AG04449 (cell line): ENCODE results near the gene KIAA2012.

ENCODE experiments used
- CTCF ChIA-PET: fragments of 350-600 bp; formaldehyde crosslinking; extraction: SDS; loops from one replicate; lab custom pipeline; 2021; ENCODE audit warnings: antibody characterized with exemption; lab: Yijun Ruan, JAX
- POLR2A ChIA-PET: fragments of 400-600, 350-600 bp; formaldehyde crosslinking; extraction: SDS; loops from one replicate; lab custom pipeline; 2020; ENCODE audit warnings: antibody characterized with exemption, inconsistent platforms; lab: Yijun Ruan, JAX
- DNase-seq: peaks from one replicate; pipeline ENCODE4 v3.0.0-alpha.2; 2010; ENCODE audit warnings: low read depth, low spot score
- H3K4me3 ChIP-seq: 2 replicates; pipeline ENCODE4 v1.5.1; 2011; ENCODE audit warnings: low read depth, mild to moderate bottlenecking, control low read depth, low read length
- TF ChIP-seq, protein P1 (sequence below): IDR thresholded peaks from one replicate; pipeline ENCODE4 v1.5.1; 2011; ENCODE audit warnings: mild to moderate bottlenecking, moderate library complexity, low read length, control low read depth, inconsistent platforms; ENCODE audit not compliant: insufficient read depth; ENCODE audit errors: missing control alignments

KIAA2012 gene

GRCh38 chr2:202147775-202148174 lies 74.7 kb downstream of the KIAA2012 start:
- CTCF ChIA-PET = interaction anchor here (1.1 to 2.4 kb wide), 4 partner anchors 11 to 288 kb away, joined by 3 to 6 read pairs (median 5); no protein-coding TSS in a partner anchor
- H3K4me3 ChIP-seq = no peak overlapping the region
- no peak for DNase-seq
- POLR2A ChIA-PET = no interaction called here
- TF ChIP-seq, protein P1, sequence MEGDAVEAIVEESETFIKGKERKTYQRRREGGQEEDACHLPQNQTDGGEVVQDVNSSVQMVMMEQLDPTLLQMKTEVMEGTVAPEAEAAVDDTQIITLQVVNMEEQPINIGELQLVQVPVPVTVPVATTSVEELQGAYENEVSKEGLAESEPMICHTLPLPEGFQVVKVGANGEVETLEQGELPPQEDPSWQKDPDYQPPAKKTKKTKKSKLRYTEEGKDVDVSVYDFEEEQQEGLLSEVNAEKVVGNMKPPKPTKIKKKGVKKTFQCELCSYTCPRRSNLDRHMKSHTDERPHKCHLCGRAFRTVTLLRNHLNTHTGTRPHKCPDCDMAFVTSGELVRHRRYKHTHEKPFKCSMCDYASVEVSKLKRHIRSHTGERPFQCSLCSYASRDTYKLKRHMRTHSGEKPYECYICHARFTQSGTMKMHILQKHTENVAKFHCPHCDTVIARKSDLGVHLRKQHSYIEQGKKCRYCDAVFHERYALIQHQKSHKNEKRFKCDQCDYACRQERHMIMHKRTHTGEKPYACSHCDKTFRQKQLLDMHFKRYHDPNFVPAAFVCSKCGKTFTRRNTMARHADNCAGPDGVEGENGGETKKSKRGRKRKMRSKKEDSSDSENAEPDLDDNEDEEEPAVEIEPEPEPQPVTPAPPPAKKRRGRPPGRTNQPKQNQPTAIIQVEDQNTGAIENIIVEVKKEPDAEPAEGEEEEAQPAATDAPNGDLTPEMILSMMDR = no peak

GRCh38 chr2:202148515-202149154 lies 75.6 kb downstream of the KIAA2012 start:
- H3K4me3 ChIP-seq = no peak overlapping the region
- CTCF ChIA-PET = interaction anchor here (1.1 to 2.4 kb wide), 6 partner anchors 12 to 289 kb away, joined by 3 to 6 read pairs (median 5); no protein-coding TSS in a partner anchor
- TF ChIP-seq, protein P1 = no peak
- POLR2A ChIA-PET = interaction anchor here (0.8 kb wide), 1 partner anchor 295 kb away, joined by 3 read pairs; no protein-coding TSS in a partner anchor
- DNase-seq = no peak

GRCh38 chr2:202149155-202149762 lies 76.2 kb downstream of the KIAA2012 start:
- TF ChIP-seq, protein P1 = no peak
- ChIA-PET CTCF (interaction anchor here (0.7 to 2.4 kb wide), 6 partner anchors 11 to 113 kb away, joined by 3 to 6 read pairs (median 5); no protein-coding TSS in a partner anchor), POLR2A (interaction anchor here (0.6 to 0.9 kb wide), 4 partner anchors 13 to 794 kb away, joined by 3 to 4 read pairs (median 3); no protein-coding TSS in a partner anchor)
- no peak for DNase-seq
- no peak overlapping the region for H3K4me3 ChIP-seq

- no peak for DNase-seq
- TF ChIP-seq, protein P1 = no peak
- H3K4me3 ChIP-seq = no peak overlapping the region
- POLR2A ChIA-PET = interaction anchor here (0.6 to 0.9 kb wide), 4 partner anchors 13 to 793 kb away, joined by 3 to 4 read pairs (median 3); no protein-coding TSS in a partner anchor
- CTCF ChIA-PET = interaction anchor here (0.7 to 2.4 kb wide), 6 partner anchors 10 to 114 kb away, joined by 3 to 6 read pairs (median 5); no protein-coding TSS in a partner anchor
Observed at GRCh38 chr2:202149936-202150335, 76.9 kb downstream of the KIAA2012 start.

- CTCF ChIA-PET = interaction anchor here (0.9 kb wide), 1 partner anchor 26 kb away, joined by 4 read pairs; no protein-coding TSS in a partner anchor
- DNase-seq = no peak
- TF ChIP-seq, protein P1 = no peak
- POLR2A ChIA-PET = no interaction called here
- H3K4me3 ChIP-seq = no peak overlapping the region
Observed at GRCh38 chr2:202152104-202152715, 79.2 kb downstream of the KIAA2012 start.
